OCI-LY7 (cell line): ENCODE measurements around the gene PCDHGA5. TPM values are rescaled to one million over a fixed set of nuclear protein-coding genes. Genes with fewer than 3 reads are reported as not detected.
A peak's percentile ranks its signal among the peaks of the same experiment; 100 is the strongest.

ENCODE experiments used
- BruUV-seq: library from RNA; stranded (reverse); fragments of 400-500 nt; replicated peaks from 2 replicates; lab custom pipeline; 2021; lab: Mats Ljungman, UMichigan
- CTCF ChIA-PET: fragments of 300-600 bp; sonication (Branson Sonifier 250); formaldehyde crosslinking; loops from one replicate; lab custom pipeline; 2022; ENCODE audit warnings: antibody characterized with exemption; ENCODE audit not compliant: unreplicated experiment; lab: Charles Lee
- POLR2A ChIA-PET: fragments of 300-600 bp; sonication (Branson Sonifier 250); formaldehyde crosslinking; loops from one replicate; lab custom pipeline; 2022; ENCODE audit warnings: antibody characterized with exemption; lab: Charles Lee
- DNase-seq: peaks from one replicate; pipeline ENCODE4 v3.0.0-alpha.2; 2015; ENCODE audit warnings: low spot score
- H2AFZ ChIP-seq: fragments of 200-600 bp; sonication (generic), shearing (Covaris generic); 2 replicates; pipeline ENCODE4 v1.6.1; 2014; ENCODE audit warnings: mild to moderate bottlenecking, antibody characterized with exemption, low read length, moderate library complexity
- H3K27ac ChIP-seq: fragments of 200-600 bp; sonication (generic); 2 replicates; pipeline ENCODE4 v1.5.1; 2014; ENCODE audit warnings: mixed run types, low read depth, mild to moderate bottlenecking, moderate library complexity, low read length, inconsistent platforms; ENCODE audit not compliant: poor library complexity, severe bottlenecking
- H3K36me3 ChIP-seq: fragments of 200-600 bp; sonication (generic); 2 replicates; pipeline ENCODE4 v1.6.1; 2014; ENCODE audit warnings: mild to moderate bottlenecking, antibody characterized with exemption, low read length, moderate library complexity, mixed read lengths; ENCODE audit not compliant: insufficient read depth
- H3K4me1 ChIP-seq: fragments of 200-600 bp; sonication (generic); 2 replicates; pipeline ENCODE4 v1.5.1; 2014; ENCODE audit warnings: mild to moderate bottlenecking, low read length; ENCODE audit not compliant: insufficient read depth, poor library complexity, severe bottlenecking
- H3K4me2 ChIP-seq: fragments of 200-600 bp; sonication (generic); 2 replicates; pipeline ENCODE4 v1.6.1; 2014; ENCODE audit warnings: mild to moderate bottlenecking, low read length
- H3K4me3 ChIP-seq: fragments of 200-600 bp; sonication (generic); 2 replicates; pipeline ENCODE4 v1.5.1; 2014; ENCODE audit warnings: mild to moderate bottlenecking, low read depth, low read length; ENCODE audit not compliant: poor library complexity, severe bottlenecking
- H3K79me2 ChIP-seq: fragments of 200-600 bp; sonication (generic); 2 replicates; pipeline ENCODE4 v1.6.1; 2016; ENCODE audit warnings: low read depth, mild to moderate bottlenecking, low read length, moderate library complexity, mixed read lengths; ENCODE audit not compliant: insufficient read depth
- H3K9me2 ChIP-seq: fragments of 200-600 bp; sonication (generic); 2 replicates; pipeline ENCODE4 v1.6.1; 2016; ENCODE audit warnings: mild to moderate bottlenecking, low read length, mixed read lengths; ENCODE audit not compliant: insufficient read depth
- H3K9me3 ChIP-seq: fragments of 200-600 bp; sonication (generic); 2 replicates; pipeline ENCODE4 v1.6.1; 2014; ENCODE audit warnings: mild to moderate bottlenecking, mixed run types, low read length, mixed read lengths
- H4K20me1 ChIP-seq: fragments of 200-600 bp; sonication (generic); 2 replicates; pipeline ENCODE4 v1.6.1; 2014; ENCODE audit warnings: mild to moderate bottlenecking, antibody characterized with exemption, low read length, moderate library complexity, mixed read lengths; ENCODE audit not compliant: insufficient read depth
- EZH2phosphoT487 ChIP-seq: fragments of 200-600 bp; sonication (generic); IDR thresholded peaks from 2 replicates; pipeline ENCODE4 v1.6.1; 2018; ENCODE audit warnings: low read depth, borderline replicate concordance, mild to moderate bottlenecking, mixed run types, antibody characterized with exemption, low read length, moderate library complexity, mixed read lengths
- intact Hi-C: fragments of 100-400 bp; cut with micrococcal nuclease; formaldehyde crosslinking; loops from one replicate; pipeline ENCODE4 v1.10.0; 2022; ENCODE audit not compliant: unreplicated experiment
- total RNA-seq, 2 experiments: library from RNA; depleted of rRNA in 1 of 2; stranded (reverse); fragments of >200 nt in 1 of 2; shearing (Covaris generic) in 1 of 2; gene quantifications; 2 replicates each; pipeline ENCODE4 v1.2.3, GENCODE V29; 2014 to 2022
- TF ChIP-seq, protein P1 (sequence below): fragments of 200-600 bp; sonication (generic); conservative IDR thresholded peaks from 2 replicates; pipeline ENCODE4 v1.5.1; 2014; ENCODE audit warnings: mild to moderate bottlenecking, antibody characterized with exemption, low read length, moderate library complexity, mixed read lengths

PCDHGA5 gene
- total RNA-seq, 2 experiments from 2014 or later: 4.9 to 5.2 TPM

DNA sequence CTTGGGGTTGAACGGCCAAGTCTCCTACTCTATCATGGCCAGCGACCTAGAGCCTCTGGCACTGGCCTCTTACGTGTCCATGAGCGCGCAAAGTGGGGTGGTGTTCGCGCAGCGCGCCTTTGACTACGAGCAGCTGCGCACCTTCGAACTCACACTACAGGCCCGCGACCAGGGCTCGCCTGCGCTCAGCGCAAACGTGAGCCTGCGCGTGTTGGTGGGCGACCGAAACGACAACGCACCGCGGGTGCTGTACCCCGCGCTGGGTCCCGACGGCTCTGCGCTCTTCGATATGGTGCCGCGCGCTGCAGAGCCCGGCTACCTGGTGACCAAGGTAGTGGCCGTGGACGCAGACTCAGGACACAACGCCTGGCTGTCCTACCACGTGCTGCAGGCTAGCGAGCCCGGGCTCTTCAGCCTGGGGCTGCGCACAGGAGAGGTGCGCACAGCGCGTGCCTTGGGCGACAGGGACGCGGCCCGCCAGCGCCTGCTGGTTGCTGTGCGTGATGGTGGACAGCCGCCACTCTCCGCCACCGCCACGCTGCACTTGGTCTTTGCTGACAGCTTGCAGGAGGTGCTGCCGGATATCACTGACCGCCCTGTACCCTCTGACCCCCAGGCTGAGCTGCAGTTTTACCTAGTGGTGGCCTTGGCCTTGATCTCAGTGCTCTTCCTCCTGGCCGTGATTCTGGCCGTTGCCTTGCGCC is 35.7 kb downstream of the PCDHGA5 start:
- ChIA-PET POLR2A (no interaction called here), CTCF (interaction anchor here (0.5 kb wide), 1 partner anchor 98 kb away, joined by 3 read pairs; no protein-coding TSS in a partner anchor)
- no peak overlapping the region for H3K4me2 ChIP-seq
- H2AFZ ChIP-seq: no peak overlapping the region
- H3K36me3 ChIP-seq: no peaks in the 10 kb centered on the region
- no peaks in the 10 kb centered on the region for H3K9me3 ChIP-seq
- no peaks in the 10 kb centered on the region for H3K9me2 ChIP-seq
- no peaks in the 10 kb centered on the region for H3K79me2 ChIP-seq
- BruUV-seq: no TSS peak
- no peak for DNase-seq
- intact Hi-C loops: no loop called here
- no peak overlapping the region for H3K27ac ChIP-seq
- TF ChIP-seq EZH2phosphoT487: no peak
- TF ChIP-seq, protein P1, sequence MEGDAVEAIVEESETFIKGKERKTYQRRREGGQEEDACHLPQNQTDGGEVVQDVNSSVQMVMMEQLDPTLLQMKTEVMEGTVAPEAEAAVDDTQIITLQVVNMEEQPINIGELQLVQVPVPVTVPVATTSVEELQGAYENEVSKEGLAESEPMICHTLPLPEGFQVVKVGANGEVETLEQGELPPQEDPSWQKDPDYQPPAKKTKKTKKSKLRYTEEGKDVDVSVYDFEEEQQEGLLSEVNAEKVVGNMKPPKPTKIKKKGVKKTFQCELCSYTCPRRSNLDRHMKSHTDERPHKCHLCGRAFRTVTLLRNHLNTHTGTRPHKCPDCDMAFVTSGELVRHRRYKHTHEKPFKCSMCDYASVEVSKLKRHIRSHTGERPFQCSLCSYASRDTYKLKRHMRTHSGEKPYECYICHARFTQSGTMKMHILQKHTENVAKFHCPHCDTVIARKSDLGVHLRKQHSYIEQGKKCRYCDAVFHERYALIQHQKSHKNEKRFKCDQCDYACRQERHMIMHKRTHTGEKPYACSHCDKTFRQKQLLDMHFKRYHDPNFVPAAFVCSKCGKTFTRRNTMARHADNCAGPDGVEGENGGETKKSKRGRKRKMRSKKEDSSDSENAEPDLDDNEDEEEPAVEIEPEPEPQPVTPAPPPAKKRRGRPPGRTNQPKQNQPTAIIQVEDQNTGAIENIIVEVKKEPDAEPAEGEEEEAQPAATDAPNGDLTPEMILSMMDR: no peak
- no peak overlapping the region for H3K4me3 ChIP-seq
- no peaks in the 10 kb centered on the region for H3K4me1 ChIP-seq
- no peaks in the 10 kb centered on the region for H4K20me1 ChIP-seq

DNA sequence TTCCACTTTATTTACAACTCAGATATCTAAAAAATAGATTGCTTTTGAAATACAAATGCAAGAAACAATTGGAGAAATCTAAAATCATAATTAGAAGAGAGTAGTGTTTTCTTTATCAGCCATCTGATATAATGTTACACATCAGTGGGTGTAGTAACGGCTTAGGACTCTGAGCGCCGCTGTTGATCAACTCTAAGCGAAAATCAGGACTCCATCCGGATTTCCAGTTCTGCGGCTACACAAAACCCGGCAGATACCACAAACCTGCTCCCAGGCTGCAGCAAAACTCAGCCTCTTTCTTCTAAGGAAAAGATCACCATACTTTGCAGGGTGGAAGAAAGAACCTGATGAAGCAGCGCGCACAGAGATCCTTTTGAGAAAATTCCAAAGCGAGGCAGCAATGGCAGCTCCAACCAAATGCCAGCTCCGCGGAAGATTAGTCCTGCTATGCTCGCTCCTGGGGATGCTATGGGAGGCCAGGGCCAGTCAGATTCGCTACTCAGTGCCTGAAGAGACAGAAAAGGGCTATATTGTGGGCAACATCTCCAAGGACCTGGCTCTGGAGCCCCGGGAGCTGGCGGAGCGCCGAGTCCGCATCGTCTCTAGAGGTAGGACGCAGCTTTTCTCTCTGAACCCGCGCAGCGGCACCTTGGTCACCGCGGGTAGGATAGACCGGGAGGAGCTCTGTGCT is 38.7 kb downstream of the PCDHGA5 start, which contains the start of gene PCDHGA9:
Gene PCDHGA9, plus strand, starts transcription at position 226 of the 691 bp plus-strand sequence. Its CDS starts 175 bp downstream, at position 401.
- no peak within 1 kb of the TSS for H3K27ac ChIP-seq
- no peak for DNase-seq
- ChIA-PET CTCF (no interaction called here), POLR2A (interaction anchor here (0.6 kb wide), 1 partner anchor 72 kb away, joined by 6 read pairs; no protein-coding TSS in a partner anchor)
- H3K4me2 ChIP-seq: no peak within 1 kb of the TSS
- TF ChIP-seq, protein P1: peak; percentile 26; the same call in 1 of the 2 replicates
- TF ChIP-seq EZH2phosphoT487: no peak
- H3K9me3 ChIP-seq: no peaks in the 10 kb centered on the region
- intact Hi-C loops: no loop called here
- H4K20me1 ChIP-seq: no peaks in the 10 kb centered on the region
- H3K4me1 ChIP-seq: no peaks in the 10 kb centered on the region
- H3K9me2 ChIP-seq: no peaks in the 10 kb centered on the region
- BruUV-seq: no TSS peak
- H3K79me2 ChIP-seq: no peaks in the 10 kb centered on the region
- H3K4me3 ChIP-seq: no peak within 1 kb of the TSS
- H2AFZ ChIP-seq: no peak within 1 kb of the TSS
- no peaks in the 10 kb centered on the region for H3K36me3 ChIP-seq
